K562 (cell line): Measurements from ENCODE around the gene PTGR2. TPM values are rescaled to one million over a fixed set of nuclear protein-coding genes. Genes with fewer than 3 reads are reported as not detected.

Experiments used
- ATAC-seq: fragments of 200-7000 bp; cut with Tn5 transposase; 3 replicates; pipeline ENCODE4 v1.9.1; 2020; ENCODE audit warnings: moderate library complexity
- BruUV-seq: library from RNA; stranded (reverse); fragments of 400-500 nt; replicated peaks from 2 replicates; lab custom pipeline; 2021; lab: Mats Ljungman, UMichigan
- CTCF ChIA-PET: fragments of 300-600 bp; formaldehyde crosslinking; extraction: SDS; loops from one replicate; lab custom pipeline; 2021; ENCODE audit warnings: low intra/inter-chr PET ratio; lab: Yijun Ruan, JAX
- POLR2A ChIA-PET: fragments of 300-600, 350-650 bp; sonication (Branson Sonifier 250); formaldehyde crosslinking; extraction: SDS; loops from one replicate; lab custom pipeline; 2021; ENCODE audit warnings: antibody characterized with exemption, inconsistent platforms; lab: Yijun Ruan, JAX
- DNase-seq, 4 experiments: peaks; one replicate each; pipeline versions ENCODE4 v3.0.0 to v3.0.0-alpha.2; 2011 to 2018; ENCODE audit warnings: low spot score in 3 of 4, mixed read lengths in 3 of 4; ENCODE audit errors: extremely low read depth in 1 of 4
- FAIRE-seq: peaks from 2 replicates; lab custom pipeline; 2011; peaks lifted over from hg19 to GRCh38; lab: Jason Lieb, UNC
- H2AFZ ChIP-seq: 2 replicates; pipeline ENCODE4 v1.6.0; 2011; ENCODE audit warnings: low read depth, low read length, control low read depth, inconsistent platforms
- H3K27ac ChIP-seq: fragments of 200-600 bp; 3 replicates; pipeline ENCODE4 v1.8.0; 2011; ENCODE audit warnings: low read depth, mild to moderate bottlenecking, control low read depth, inconsistent platforms, low read length, moderate library complexity, mixed read lengths; ENCODE audit errors: extremely low read depth
- H3K27me3 ChIP-seq, 2 experiments: fragments of 300-600 bp in 1 of 2; 2 replicates in 1 of 2; 3 replicates in 1 of 2; pipeline versions ENCODE4 v1.6.0 to v1.8.0; 2011; ENCODE audit warnings: inconsistent platforms in 2 of 2, low read length in 2 of 2, mild to moderate bottlenecking in 1 of 2, mixed read lengths in 1 of 2, moderate library complexity in 1 of 2; ENCODE audit not compliant: control insufficient read depth in 2 of 2, insufficient read depth in 2 of 2
- H3K36me3 ChIP-seq: fragments of 300-600 bp; 3 replicates; pipeline ENCODE4 v1.8.0; 2011; ENCODE audit warnings: mild to moderate bottlenecking, low read length, inconsistent platforms; ENCODE audit not compliant: control insufficient read depth, insufficient read depth
- H3K4me1 ChIP-seq, 2 experiments: fragments of 200-600 bp in 1 of 2; replicated peaks in 1 of 2; 2 replicates in 1 of 2; 3 replicates in 1 of 2; pipeline versions ENCODE4 v1.5.1 to v1.8.0; 2011; ENCODE audit warnings: inconsistent platforms in 2 of 2, low read length in 2 of 2, mild to moderate bottlenecking in 1 of 2, mixed read lengths in 1 of 2, moderate library complexity in 1 of 2; ENCODE audit not compliant: control insufficient read depth in 2 of 2, insufficient read depth in 2 of 2
- H3K4me2 ChIP-seq: 2 replicates; pipeline ENCODE4 v1.6.1; 2011; ENCODE audit warnings: low read length, control low read depth, inconsistent platforms, mixed read lengths; ENCODE audit not compliant: insufficient read depth
- H3K4me3 ChIP-seq: fragments of 200-600 bp; sonication (generic), shearing (Covaris generic); 2 replicates; pipeline ENCODE4 v1.5.1; 2016; ENCODE audit warnings: control low read depth, inconsistent platforms
- H3K79me2 ChIP-seq: fragments of 200-600 bp; 3 replicates; pipeline ENCODE4 v1.8.0; 2011; ENCODE audit warnings: low read length, inconsistent platforms; ENCODE audit not compliant: control insufficient read depth, insufficient read depth
- H3K9ac ChIP-seq, 2 experiments: 2 replicates each; pipeline versions ENCODE4 v1.6.0 to v1.6.1; 2011; ENCODE audit warnings: low read depth in 2 of 2, low read length in 2 of 2, control low read depth in 1 of 2, inconsistent platforms in 1 of 2, mild to moderate bottlenecking in 1 of 2, mixed read lengths in 1 of 2; ENCODE audit not compliant: insufficient read depth in 1 of 2
- H3K9me1 ChIP-seq: one replicate; pipeline ENCODE4 v1.6.0; 2011; ENCODE audit warnings: inconsistent platforms, mild to moderate bottlenecking, low read length, moderate library complexity; ENCODE audit not compliant: control insufficient read depth, insufficient read depth
- H3K9me3 ChIP-seq: replicated peaks from 2 replicates; pipeline ENCODE4 v1.5.1; 2011; ENCODE audit warnings: low read depth, low read length, inconsistent platforms; ENCODE audit not compliant: control insufficient read depth, insufficient read depth
- H4K20me1 ChIP-seq: replicated peaks from 2 replicates; pipeline ENCODE4 v1.6.1; 2011; ENCODE audit warnings: low read length, inconsistent platforms, mixed read lengths; ENCODE audit not compliant: control insufficient read depth, insufficient read depth
- ATF1 ChIP-seq, 2 experiments: fragments of 450-650 bp in 1 of 2; IDR thresholded peaks; 2 replicates each; pipeline ENCODE4 v1.6.1; 2016; ENCODE audit warnings: missing compliant biosample characterization in 1 of 2, missing genetic modification characterization in 1 of 2
- BCL6 ChIP-seq: fragments of 250-450 bp; sonication (Bioruptor Pico); IDR thresholded peaks from 2 replicates; pipeline ENCODE4 v1.4.0; 2020
- CREB3 ChIP-seq: fragments of 450-650 bp; conservative IDR thresholded peaks from 2 replicates; pipeline ENCODE4 v1.6.1; 2016; ENCODE audit warnings: missing genetic modification characterization, low read depth, mild to moderate bottlenecking, missing compliant biosample characterization, moderate library complexity
- DPF2 ChIP-seq: fragments of 450-650 bp; IDR thresholded peaks from 2 replicates; pipeline ENCODE4 v1.6.1; 2016
- MCM5 ChIP-seq: fragments of 450-650 bp; IDR thresholded peaks from 2 replicates; pipeline ENCODE4 v1.6.1; 2016; ENCODE audit warnings: low read depth
- PCBP1 ChIP-seq: fragments of 200-400 bp; formaldehyde crosslinking; IDR thresholded peaks from 2 replicates; pipeline ENCODE4 v1.6.1; 2018; ENCODE audit warnings: mild to moderate bottlenecking, low read depth, low read length; ENCODE audit not compliant: poor library complexity, severe bottlenecking
- RBM14 ChIP-seq: fragments of 200-400 bp; formaldehyde crosslinking; IDR thresholded peaks from 2 replicates; pipeline ENCODE4 v1.6.1; 2018; ENCODE audit warnings: low read depth, mild to moderate bottlenecking, low read length, moderate library complexity, borderline replicate concordance; ENCODE audit not compliant: insufficient read depth
- RBM17 ChIP-seq: fragments of 200-400 bp; formaldehyde crosslinking; IDR thresholded peaks from 2 replicates; pipeline ENCODE4 v1.6.1; 2017; ENCODE audit warnings: low read depth, mild to moderate bottlenecking, low read length, borderline replicate concordance
- RFX7 ChIP-seq: fragments of 250-450 bp; sonication (Bioruptor Pico); IDR thresholded peaks from 2 replicates; pipeline ENCODE4 v1.5.1; 2021; ENCODE audit warnings: mild to moderate bottlenecking
- SMARCE1 ChIP-seq: fragments of 450-650 bp; IDR thresholded peaks from 2 replicates; pipeline ENCODE4 v1.7.1; 2016; ENCODE audit warnings: mild to moderate bottlenecking
- SNAPC5 ChIP-seq: fragments of 250-450 bp; sonication (Bioruptor Pico); IDR thresholded peaks from 2 replicates; pipeline ENCODE4 v1.8.0; 2021; ENCODE audit warnings: moderate library complexity, mild to moderate bottlenecking, inconsistent platforms
- SNIP1 ChIP-seq: fragments of 450-650 bp; IDR thresholded peaks from 2 replicates; pipeline ENCODE4 v1.7.1; 2017; ENCODE audit warnings: low read depth, mild to moderate bottlenecking
- ZBED1 ChIP-seq: IDR thresholded peaks from 2 replicates; pipeline ENCODE4 v1.6.1; 2014
- ZBTB26 ChIP-seq: fragments of 450-650 bp; formaldehyde crosslinking; IDR thresholded peaks from 2 replicates; pipeline ENCODE4 v1.4.0; 2022; ENCODE audit warnings: missing genetic modification characterization
- ZFP30 ChIP-seq: fragments of 250-450 bp; sonication (Bioruptor Pico); IDR thresholded peaks from 2 replicates; pipeline ENCODE4 v1.8.0; 2022; ENCODE audit warnings: moderate library complexity, mild to moderate bottlenecking, inconsistent platforms, borderline replicate concordance
- ZKSCAN1 ChIP-seq: fragments of 150-350 bp; IDR thresholded peaks from 2 replicates; pipeline ENCODE4 v1.6.1; 2016; ENCODE audit warnings: low read depth, low read length
- ZNF274 ChIP-seq: IDR thresholded peaks from 2 replicates; pipeline ENCODE4 v1.6.1; 2011; ENCODE audit warnings: low read depth, mild to moderate bottlenecking, low read length, moderate library complexity, borderline replicate concordance
- ZNF75A ChIP-seq: fragments of 450-650 bp; formaldehyde crosslinking; IDR thresholded peaks from 2 replicates; pipeline ENCODE4 v1.4.0; 2020; ENCODE audit warnings: mild to moderate bottlenecking
- WGBS: fragments of 100-300 bp; shearing (Covaris generic); methylation state at CpG from one replicate; pipeline ENCODE4 v1.1.6; 2016; ENCODE audit warnings: low coverage, mixed read lengths; ENCODE audit not compliant: insufficient coverage; ENCODE audit errors: missing lambda C conversion rate; 5-methylcytosine and 5-hydroxymethylcytosine counted together
- in situ Hi-C: fragments of 300-500 bp; cut with MboI; formaldehyde crosslinking; loops from 4 replicates; pipeline ENCODE4 v1.15.0; 2018; ENCODE audit warnings: inconsistent platforms, mixed read lengths
- intact Hi-C: fragments of 100-400 bp; cut with micrococcal nuclease; formaldehyde crosslinking; loops from 2 replicates; pipeline ENCODE4 v1.14.2; 2022
- polyA plus RNA-seq, 8 experiments: library from polyadenylated mRNA; depleted of rRNA in 4 of 8; stranded (reverse) in 5 of 8; unstranded in 3 of 8; fragments of >200 nt; fragmentation: Nextera tagmentation in 2 of 8; fragmentation: Illumina TruSeq in 1 of 8; extraction: Ambion mirVana in 2 of 8; extraction: Trizol in 1 of 8; gene quantifications; 2 replicates each; pipeline versions ENCODE4 v1.2.1 to v1.2.3, GENCODE V29; 2011 to 2014; ENCODE audit warnings: inconsistent platforms in 1 of 8, missing spikeins in 1 of 8
- total RNA-seq, 7 experiments: library from RNA; depleted of rRNA in 6 of 7; stranded (reverse); fragments of >200 nt in 6 of 7; fragmentation: Illumina TruSeq in 2 of 7; extraction: Trizol in 2 of 7; gene quantifications; 2 replicates each; pipeline versions ENCODE4 v1.2.1 to v1.2.3, GENCODE V29; 2011 to 2021; ENCODE audit warnings: low replicate concordance in 1 of 7

Gene PTGR2
- total and polyA plus RNA-seq, 9 of the 15 experiments (the other 6 are each of a cell fraction or from before 2014, with no cell fraction given), result 7.4 to 23.0 (median 13.0) TPM

DNA sequence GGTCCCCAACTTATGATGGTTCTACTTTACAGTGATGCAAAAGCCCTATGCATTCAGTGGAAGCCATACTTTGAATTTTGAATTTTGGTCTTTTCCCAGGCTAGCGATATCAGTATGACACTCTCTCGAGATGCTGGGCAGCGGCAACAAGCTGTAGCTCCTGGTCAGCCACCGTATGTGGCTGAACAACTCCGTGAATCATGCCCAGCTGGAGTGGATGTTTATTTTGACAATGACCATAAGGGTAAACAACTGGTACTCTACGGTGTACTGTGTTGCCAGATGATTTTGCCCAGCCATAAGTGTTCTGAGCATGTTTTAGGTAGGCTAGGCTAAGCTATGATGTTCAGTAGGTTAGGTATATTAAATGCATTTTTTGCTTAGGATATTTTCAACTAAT lies 26.8 kb downstream of the PTGR2 start:
- Histone ChIP-seq H3K4me1 (no peaks in the 10 kb centered on the region), H4K20me1 (no peaks in the 10 kb centered on the region), H3K36me3 (0 out of 3 replicates have a peak, but pooled peaks cover 7% of the 10 kb centered on the region), H3K9ac (no peak overlapping the region), H3K27me3 (no peaks in the 10 kb centered on the region), H3K9me3 (no peaks in the 10 kb centered on the region), H3K79me2 (no peaks in the 10 kb centered on the region), H3K4me3 (no peak overlapping the region), H2AFZ (no peak overlapping the region), H3K9me1 (no peaks in the 10 kb centered on the region), H3K27ac (no peak overlapping the region), H3K4me2 (no peak overlapping the region)
- in situ Hi-C loops (no loop called here), intact Hi-C loops (no loop called here)
- ChIA-PET CTCF (no interaction called here), POLR2A (interaction anchor here (0.8 kb wide), 1 partner anchor 92 kb away, joined by 3 read pairs; no protein-coding TSS in a partner anchor)
- ATAC-seq (no peak), DNase-seq (no peak), FAIRE-seq (no peak)
- 81% methylated on average over 6 of the region's 6 CpGs for WGBS
- no peak for TF ChIP-seq RBM17
- TF ChIP-seq CREB3 (tag), result no peak
- TF ChIP-seq ZBTB26 (CRISPR knock-in tag), result no peak
- no peak for TF ChIP-seq ZKSCAN1
- TF ChIP-seq RBM14, result no peak
- TF ChIP-seq DPF2, result no peak
- TF ChIP-seq PCBP1, result no peak
- TF ChIP-seq SNAPC5 (CRISPR knock-in tag), result no peak
- TF ChIP-seq ATF1 (CRISPR knock-in tag; IDR thresholded peaks at IDR 0.05), result no peak
- no peak for TF ChIP-seq ATF1 (tag; IDR thresholded peaks at IDR 0.05)
- no peak for TF ChIP-seq ZBED1
- no peak for TF ChIP-seq ZFP30 (CRISPR knock-in tag)
- TF ChIP-seq BCL6 (CRISPR knock-in tag), result no peak
- no peak for TF ChIP-seq SMARCE1
- TF ChIP-seq SNIP1, result no peak
- TF ChIP-seq ZNF75A (CRISPR knock-in tag), result no peak
- TF ChIP-seq ZNF274, result no peak
- TF ChIP-seq MCM5, result no peak
- TF ChIP-seq RFX7 (CRISPR knock-in tag), result no peak
- BruUV-seq, result no TSS peak
